ENCODE data around the gene THRAP3. TPM values are rescaled to one million over a fixed set of nuclear protein-coding genes. Genes with fewer than 3 reads are reported as not detected.
A peak's percentile ranks its signal among the peaks of the same experiment; 100 is the strongest.

The THRAP3 gene
- total RNA-seq, 1 experiment from 2014 or later: 143 TPM

GRCh38 chr1:36268981-36269380 is 44.7 kb downstream of the THRAP3 start:
- no peaks in the 10 kb centered on the region for H3K27me3 ChIP-seq (ENCODE audit: insufficient read depth, low read depth)
- H3K4me2 ChIP-seq: no peak overlapping the region
- peaks cover 86% of the 10 kb centered on the region for H3K79me2 ChIP-seq (ENCODE audit: low read depth)
- H3K27ac ChIP-seq: peak overlapping the region; percentile 13; the same call in 1 of the 2 replicates
- no peak overlapping the region for H2AFZ ChIP-seq
- peaks cover 29% of the 10 kb centered on the region for H3K36me3 ChIP-seq (ENCODE audit: low read depth)
- POLR2A ChIA-PET (ENCODE audit: unreplicated experiment): no interaction called here
- CTCF ChIA-PET: no interaction called here
- TF ChIP-seq EZH2 (IDR thresholded peaks at IDR 0.05; ENCODE audit: low read depth) (no peak), CTCF (conservative IDR thresholded peaks at IDR 0.05) (no peak)
- BruUV-seq (replicated peaks): no TSS peak
- H3K4me3 ChIP-seq: no peak overlapping the region
- H3K9me2 ChIP-seq (ENCODE audit: insufficient read depth): no peaks in the 10 kb centered on the region
- H4K20me1 ChIP-seq (ENCODE audit: insufficient read depth): peaks cover 36% of the 10 kb centered on the region
- peaks cover 32% of the 10 kb centered on the region; the same call in 1 of the 2 replicates for H3F3A ChIP-seq (ENCODE audit: insufficient read depth, low read depth)
- intact Hi-C loops (cut with micrococcal nuclease; ENCODE audit: unreplicated experiment): no loop called here
- no peaks in the 10 kb centered on the region for H3K9me3 ChIP-seq (ENCODE audit: insufficient read depth, low read depth)
- H3K4me1 ChIP-seq (replicated peaks; ENCODE audit: insufficient read depth): peaks cover 10% of the 10 kb centered on the region; the same call in 1 of the 2 replicates
- no peak for DNase-seq

DNA sequence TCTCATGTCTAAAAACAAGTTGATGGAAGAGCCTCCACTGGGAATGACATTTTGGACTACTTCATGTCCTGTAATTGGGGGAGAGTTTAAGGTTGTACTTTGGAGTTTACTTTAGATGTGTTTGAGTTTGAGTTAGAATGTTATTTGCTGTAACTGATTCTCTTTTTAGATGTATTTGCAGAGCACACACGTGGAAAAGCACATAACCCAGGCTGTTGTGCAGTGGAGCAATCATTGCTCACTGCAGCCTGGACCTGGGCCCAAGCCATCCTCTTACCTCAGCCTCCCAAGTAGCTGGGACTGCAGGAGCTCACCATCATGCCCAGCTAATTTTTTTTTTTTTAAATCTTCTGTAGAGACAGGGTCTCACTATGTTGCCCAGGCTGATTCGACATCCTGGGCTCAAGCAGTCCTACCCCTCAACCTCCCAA is 45.2 kb downstream of the THRAP3 start:
- no peaks in the 10 kb centered on the region for H3K9me3 ChIP-seq (ENCODE audit: insufficient read depth, low read depth)
- ChIA-PET POLR2A (ENCODE audit: unreplicated experiment) (no interaction called here), CTCF (no interaction called here)
- BruUV-seq (replicated peaks): no TSS peak
- no peak overlapping the region for H3K4me3 ChIP-seq
- no peak for TF ChIP-seq EZH2 (IDR thresholded peaks at IDR 0.05; ENCODE audit: low read depth)
- no peak for TF ChIP-seq CTCF (conservative IDR thresholded peaks at IDR 0.05)
- peaks cover 10% of the 10 kb centered on the region; the same call in 1 of the 2 replicates for H3K4me1 ChIP-seq (replicated peaks; ENCODE audit: insufficient read depth)
- peaks cover 26% of the 10 kb centered on the region for H3K36me3 ChIP-seq (ENCODE audit: low read depth)
- no peak overlapping the region for H3K4me2 ChIP-seq
- no peaks in the 10 kb centered on the region for H3K9me2 ChIP-seq (ENCODE audit: insufficient read depth)
- no peak for DNase-seq
- H3K79me2 ChIP-seq (ENCODE audit: low read depth): peaks cover 85% of the 10 kb centered on the region
- H2AFZ ChIP-seq: no peak overlapping the region
- H3K27ac ChIP-seq: peak overlapping the region; percentile 13; the same call in 1 of the 2 replicates
- no peaks in the 10 kb centered on the region for H3K27me3 ChIP-seq (ENCODE audit: insufficient read depth, low read depth)
- intact Hi-C loops (cut with micrococcal nuclease; ENCODE audit: unreplicated experiment): no loop called here
- H4K20me1 ChIP-seq (ENCODE audit: insufficient read depth): peaks cover 31% of the 10 kb centered on the region
- H3F3A ChIP-seq (ENCODE audit: insufficient read depth, low read depth): peaks cover 32% of the 10 kb centered on the region; the same call in 1 of the 2 replicates

- peaks cover 10% of the 10 kb centered on the region; the same call in 1 of the 2 replicates for H3K4me1 ChIP-seq (replicated peaks; ENCODE audit: insufficient read depth)
- no peak overlapping the region for H3K27ac ChIP-seq
- no peak for DNase-seq
- peaks cover 68% of the 10 kb centered on the region for H3K79me2 ChIP-seq (ENCODE audit: low read depth)
- H3K9me2 ChIP-seq (ENCODE audit: insufficient read depth): no peaks in the 10 kb centered on the region
- TF ChIP-seq CTCF (conservative IDR thresholded peaks at IDR 0.05): no peak
- TF ChIP-seq EZH2 (IDR thresholded peaks at IDR 0.05; ENCODE audit: low read depth): no peak
- no peak overlapping the region for H2AFZ ChIP-seq
- H3F3A ChIP-seq (ENCODE audit: insufficient read depth, low read depth): peaks cover 25% of the 10 kb centered on the region; the same call in 1 of the 2 replicates
- peaks cover 23% of the 10 kb centered on the region for H4K20me1 ChIP-seq (ENCODE audit: insufficient read depth)
- peaks cover 18% of the 10 kb centered on the region for H3K36me3 ChIP-seq (ENCODE audit: low read depth)
- intact Hi-C loops (cut with micrococcal nuclease; ENCODE audit: unreplicated experiment): no loop called here
- BruUV-seq (replicated peaks): no TSS peak
- ChIA-PET POLR2A (ENCODE audit: unreplicated experiment) (no interaction called here), CTCF (interaction anchor here (0.6 kb wide), 1 partner anchor 154 kb away, joined by 3 read pairs; no protein-coding TSS in a partner anchor)
- no peaks in the 10 kb centered on the region for H3K9me3 ChIP-seq (ENCODE audit: insufficient read depth, low read depth)
- no peaks in the 10 kb centered on the region for H3K27me3 ChIP-seq (ENCODE audit: insufficient read depth, low read depth)
- H3K4me3 ChIP-seq: no peak overlapping the region
- no peak overlapping the region for H3K4me2 ChIP-seq
These were observed 48.8 kb downstream of the THRAP3 start for GRCh38 chr1:36273024-36273423.
